BE2C (cell line): Measurements from ENCODE around the gene SLC26A9.

Experiments used
- DNase-seq: peaks from one replicate; pipeline ENCODE4 v3.0.0-alpha.2; 2020
- H3K27me3 ChIP-seq: fragments of 250-450 bp; sonication (Bioruptor Pico); 2 replicates; pipeline ENCODE4 v1.5.1; 2020; ENCODE audit warnings: mild to moderate bottlenecking
- H3K36me3 ChIP-seq: fragments of 250-450 bp; sonication (Bioruptor Pico); 2 replicates; pipeline ENCODE4 v1.5.1; 2020; ENCODE audit warnings: mild to moderate bottlenecking
- H3K4me1 ChIP-seq: fragments of 250-450 bp; sonication (Bioruptor Pico); 2 replicates; pipeline ENCODE4 v1.5.1; 2020
- H3K4me3 ChIP-seq: 2 replicates; pipeline ENCODE4 v1.5.1; 2011; ENCODE audit warnings: low read depth, low read length
- H3K9me3 ChIP-seq: fragments of 250-450 bp; sonication (Bioruptor Pico); 2 replicates; pipeline ENCODE4 v1.5.1; 2020
- CTCF ChIP-seq: IDR thresholded peaks from 2 replicates; pipeline ENCODE4 v1.5.1; 2012; ENCODE audit warnings: mild to moderate bottlenecking, low read depth, low read length

SLC26A9 gene

GRCh38 chr1:205970486-205970885 lies 27.2 kb upstream of the SLC26A9 start:
- DNase-seq: no peak
- Histone ChIP-seq H3K4me1 (no peaks in the 10 kb centered on the region; the same call in 1 of the 2 replicates), H3K36me3 (no peaks in the 10 kb centered on the region), H3K4me3 (no peak overlapping the region), H3K27me3 (no peaks in the 10 kb centered on the region), H3K9me3 (no peaks in the 10 kb centered on the region)
- TF ChIP-seq CTCF: no peak

- Histone ChIP-seq H3K27me3 (no peaks in the 10 kb centered on the region), H3K4me3 (no peak overlapping the region), H3K4me1 (no peaks in the 10 kb centered on the region), H3K36me3 (no peaks in the 10 kb centered on the region), H3K9me3 (no peaks in the 10 kb centered on the region)
- no peak for DNase-seq
- no peak for TF ChIP-seq CTCF
Observed at GRCh38 chr1:205969229-205969628, 26.0 kb upstream of the SLC26A9 start.

GRCh38 chr1:205967554-205968335 lies 24.5 kb upstream of the SLC26A9 start:
- TF ChIP-seq CTCF: no peak
- Histone ChIP-seq H3K36me3 (no peaks in the 10 kb centered on the region), H3K27me3 (no peaks in the 10 kb centered on the region), H3K9me3 (no peaks in the 10 kb centered on the region), H3K4me3 (no peak overlapping the region), H3K4me1 (no peaks in the 10 kb centered on the region)
- no peak for DNase-seq

GRCh38 chr1:205965036-205965884 lies 22.0 kb upstream of the SLC26A9 start:
- no peak overlapping the region for H3K4me3 ChIP-seq
- no peak for DNase-seq
- H3K27me3 ChIP-seq: no peaks in the 10 kb centered on the region
- no peaks in the 10 kb centered on the region for H3K4me1 ChIP-seq
- no peaks in the 10 kb centered on the region for H3K9me3 ChIP-seq
- H3K36me3 ChIP-seq: no peaks in the 10 kb centered on the region
- TF ChIP-seq CTCF: no peak

- no peak for DNase-seq
- H3K4me3 ChIP-seq: no peak overlapping the region
- no peak for TF ChIP-seq CTCF
- H3K4me1 ChIP-seq: no peaks in the 10 kb centered on the region
- no peaks in the 10 kb centered on the region for H3K9me3 ChIP-seq
- H3K36me3 ChIP-seq: no peaks in the 10 kb centered on the region
- peaks cover 7% of the 10 kb centered on the region for H3K27me3 ChIP-seq
Observed at GRCh38 chr1:205963352-205964155, 20.3 kb upstream of the SLC26A9 start.
